ENCODE data around the gene MAP10. TPM values are rescaled to one million over a fixed set of nuclear protein-coding genes. Genes with fewer than 3 reads are reported as not detected.

The MAP10 gene
- total and polyA plus RNA-seq, 2 donors (not counting 1 experiment from before 2014, with no cell fraction given), result 0.98 to 2.6 TPM

- Histone ChIP-seq H3K4me3 (replicated peaks in 1 of 4; ENCODE audit: control extremely low read depth in 1 of 4, insufficient read depth in 1 of 4, low read depth in 3 of 4, low read length in 4 of 4) (no peak overlapping the region), H4K20me1 (ENCODE audit: control insufficient read depth, extremely low read depth, insufficient read depth, low read length) (no peaks in the 10 kb centered on the region), H3K79me2 (ENCODE audit: control insufficient read depth, insufficient read depth, low read length) (no peaks in the 10 kb centered on the region), H3K4me1 (ENCODE audit: control insufficient read depth, extremely low read depth, insufficient read depth, low read length) (no peaks in the 10 kb centered on the region), H3K9ac (ENCODE audit: insufficient read depth, low read length) (no peak overlapping the region), H3K27me3 (ENCODE audit: control insufficient read depth, insufficient read depth, low read length) (no peaks in the 10 kb centered on the region), H3K4me2 (ENCODE audit: extremely low read depth, insufficient read depth, low read length) (no peak overlapping the region), H3K27ac (ENCODE audit: insufficient read depth, low read length) (no peak overlapping the region), H3K36me3 (ENCODE audit: control insufficient read depth, insufficient read depth, low read length) (no peaks in the 10 kb centered on the region), H2AFZ (ENCODE audit: low read length) (no peak overlapping the region), H3K9me3 (ENCODE audit: control insufficient read depth, insufficient read depth, low read depth, low read length) (no peaks in the 10 kb centered on the region)
- peak in 1 of 2 donors; percentile 29 for DNase-seq (ENCODE audit: low read depth in 2 of 2)
- TF ChIP-seq, protein P1, sequence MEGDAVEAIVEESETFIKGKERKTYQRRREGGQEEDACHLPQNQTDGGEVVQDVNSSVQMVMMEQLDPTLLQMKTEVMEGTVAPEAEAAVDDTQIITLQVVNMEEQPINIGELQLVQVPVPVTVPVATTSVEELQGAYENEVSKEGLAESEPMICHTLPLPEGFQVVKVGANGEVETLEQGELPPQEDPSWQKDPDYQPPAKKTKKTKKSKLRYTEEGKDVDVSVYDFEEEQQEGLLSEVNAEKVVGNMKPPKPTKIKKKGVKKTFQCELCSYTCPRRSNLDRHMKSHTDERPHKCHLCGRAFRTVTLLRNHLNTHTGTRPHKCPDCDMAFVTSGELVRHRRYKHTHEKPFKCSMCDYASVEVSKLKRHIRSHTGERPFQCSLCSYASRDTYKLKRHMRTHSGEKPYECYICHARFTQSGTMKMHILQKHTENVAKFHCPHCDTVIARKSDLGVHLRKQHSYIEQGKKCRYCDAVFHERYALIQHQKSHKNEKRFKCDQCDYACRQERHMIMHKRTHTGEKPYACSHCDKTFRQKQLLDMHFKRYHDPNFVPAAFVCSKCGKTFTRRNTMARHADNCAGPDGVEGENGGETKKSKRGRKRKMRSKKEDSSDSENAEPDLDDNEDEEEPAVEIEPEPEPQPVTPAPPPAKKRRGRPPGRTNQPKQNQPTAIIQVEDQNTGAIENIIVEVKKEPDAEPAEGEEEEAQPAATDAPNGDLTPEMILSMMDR (conservative IDR thresholded peaks at IDR 0.05 in 1 of 2, IDR thresholded peaks at IDR 0.05 in 1 of 2; ENCODE audit: low read depth in 1 of 2, low read length in 2 of 2), result no peak
- TF ChIP-seq EZH2 (IDR thresholded peaks at IDR 0.05; ENCODE audit: low read length, missing control alignments), result no peak
Observed at GRCh38 chr1:232856541-232856940, 51.3 kb downstream of the MAP10 start.

Other genes starting within 250 kb of the MAP10 start
- gene SIPA1L2, start 175.3 kb upstream of the MAP10 start, total RNA-seq, result 2.0 and 12.6 TPM in 2 replicates
- gene SIPA1L2, start 175.3 kb upstream of the MAP10 start, polyA plus RNA-seq, result 0.39 and 2.0 TPM in 2 replicates
- 20.8 and 23.0 TPM in 2 replicates for gene NTPCR, start 145.2 kb downstream of the MAP10 start, total RNA-seq
- 27.9 and 37.2 TPM in 2 replicates for gene NTPCR, start 145.2 kb downstream of the MAP10 start, polyA plus RNA-seq